GM12865 (cell line): Measurements from ENCODE around the gene TMEM184A.

Experiments
- DNase-seq: peaks from one replicate; pipeline ENCODE4 v3.0.0; 2010; ENCODE audit warnings: low read depth
- H3K4me3 ChIP-seq: 2 replicates; pipeline ENCODE4 v1.5.1; 2011; ENCODE audit warnings: mild to moderate bottlenecking, low read depth, low read length, control low read depth
- TF ChIP-seq, protein P1 (sequence below): IDR thresholded peaks from 2 replicates; pipeline ENCODE4 v1.5.1; 2011; ENCODE audit warnings: low read length, control low read depth, low read depth, inconsistent platforms; ENCODE audit not compliant: insufficient read depth; ENCODE audit errors: missing control alignments

TMEM184A gene

DNA sequence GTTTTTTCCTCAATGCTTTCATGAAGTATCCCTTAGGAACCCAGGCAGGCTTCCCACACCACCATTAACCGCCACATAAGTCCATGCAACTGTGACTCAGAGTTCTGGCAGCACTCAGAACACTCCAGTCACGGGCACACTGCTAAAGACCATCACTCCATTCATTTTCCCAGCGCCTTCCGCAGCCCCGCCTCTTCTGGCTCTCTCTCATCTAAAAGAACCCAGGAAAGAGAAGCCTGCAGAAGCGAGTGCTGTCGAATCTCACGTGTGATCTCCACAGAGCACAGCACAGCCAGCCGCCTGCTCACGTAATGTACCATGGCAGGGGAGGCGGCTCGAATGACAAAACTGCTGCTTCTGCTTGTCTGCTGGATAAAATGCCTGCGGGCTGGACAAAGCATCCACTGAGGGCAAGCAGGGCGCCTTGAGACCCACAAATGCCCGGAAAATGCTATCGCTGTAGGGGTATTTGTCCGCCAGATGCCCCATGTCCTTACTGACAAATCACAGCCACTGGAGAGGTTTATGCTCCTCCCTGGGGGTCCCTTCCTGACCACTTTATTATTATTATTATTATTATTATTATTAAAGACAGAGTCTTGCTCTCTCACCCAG, 12.0 kb upstream of the TMEM184A start:
- H3K4me3 ChIP-seq = no peak overlapping the region
- TF ChIP-seq, protein P1, sequence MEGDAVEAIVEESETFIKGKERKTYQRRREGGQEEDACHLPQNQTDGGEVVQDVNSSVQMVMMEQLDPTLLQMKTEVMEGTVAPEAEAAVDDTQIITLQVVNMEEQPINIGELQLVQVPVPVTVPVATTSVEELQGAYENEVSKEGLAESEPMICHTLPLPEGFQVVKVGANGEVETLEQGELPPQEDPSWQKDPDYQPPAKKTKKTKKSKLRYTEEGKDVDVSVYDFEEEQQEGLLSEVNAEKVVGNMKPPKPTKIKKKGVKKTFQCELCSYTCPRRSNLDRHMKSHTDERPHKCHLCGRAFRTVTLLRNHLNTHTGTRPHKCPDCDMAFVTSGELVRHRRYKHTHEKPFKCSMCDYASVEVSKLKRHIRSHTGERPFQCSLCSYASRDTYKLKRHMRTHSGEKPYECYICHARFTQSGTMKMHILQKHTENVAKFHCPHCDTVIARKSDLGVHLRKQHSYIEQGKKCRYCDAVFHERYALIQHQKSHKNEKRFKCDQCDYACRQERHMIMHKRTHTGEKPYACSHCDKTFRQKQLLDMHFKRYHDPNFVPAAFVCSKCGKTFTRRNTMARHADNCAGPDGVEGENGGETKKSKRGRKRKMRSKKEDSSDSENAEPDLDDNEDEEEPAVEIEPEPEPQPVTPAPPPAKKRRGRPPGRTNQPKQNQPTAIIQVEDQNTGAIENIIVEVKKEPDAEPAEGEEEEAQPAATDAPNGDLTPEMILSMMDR = no peak
- no peak for DNase-seq

DNA sequence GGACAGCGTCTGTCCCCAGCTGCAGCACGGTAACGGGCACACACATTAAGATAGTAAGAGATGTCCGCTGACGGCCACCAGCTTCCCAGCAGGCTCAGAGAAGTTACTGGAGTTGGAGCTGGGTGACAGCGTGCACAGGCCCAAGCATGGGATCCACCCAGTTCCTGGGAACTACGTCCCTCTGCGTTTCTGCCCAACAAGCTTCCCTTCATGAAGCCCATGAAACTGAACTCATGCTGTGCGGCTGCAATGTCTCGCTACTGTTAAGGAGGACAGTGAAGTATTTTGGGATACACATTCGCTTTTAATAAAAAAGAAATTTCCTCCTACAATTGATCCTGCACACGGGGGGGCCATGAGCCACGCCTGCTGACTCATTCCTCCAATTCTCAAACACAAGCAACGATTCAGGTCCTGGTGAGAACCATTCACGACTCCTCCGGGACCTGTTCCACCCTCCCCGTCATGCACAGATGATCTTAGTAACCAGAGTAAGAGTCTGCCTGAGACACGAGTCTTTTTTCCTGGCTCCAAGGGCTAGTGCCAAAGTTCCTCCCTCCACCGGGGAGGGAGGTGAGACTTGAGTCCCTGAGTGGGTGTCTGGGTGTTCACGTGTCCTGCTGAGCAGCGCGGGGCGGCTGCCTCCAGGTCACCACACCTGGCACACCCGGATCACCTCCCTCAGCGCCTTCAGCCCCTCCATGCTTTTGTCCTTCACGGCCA, 11.2 kb upstream of the TMEM184A start:
- no peak overlapping the region for H3K4me3 ChIP-seq
- TF ChIP-seq, protein P1 = no peak
- DNase-seq = no peak

DNA sequence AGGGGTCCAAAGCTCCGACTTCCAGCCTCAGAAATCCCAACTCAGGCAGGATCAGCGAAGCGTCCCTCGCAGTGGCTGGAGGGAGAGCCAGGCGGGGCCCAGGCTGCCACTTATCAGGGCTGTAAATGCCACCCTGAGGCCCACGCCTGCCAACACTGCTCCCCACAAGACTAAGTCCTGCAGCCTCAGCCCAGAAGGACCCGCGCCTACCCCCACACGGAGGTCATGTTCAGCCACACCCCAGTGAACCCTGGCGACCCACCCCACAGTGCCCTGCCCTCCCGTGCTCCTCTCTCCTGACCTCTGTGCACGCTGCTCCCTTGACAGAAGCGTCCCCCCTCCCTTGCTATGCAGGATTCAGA, 10.7 kb upstream of the TMEM184A start:
- no peak for DNase-seq
- no peak overlapping the region for H3K4me3 ChIP-seq
- TF ChIP-seq, protein P1 = no peak

DNA sequence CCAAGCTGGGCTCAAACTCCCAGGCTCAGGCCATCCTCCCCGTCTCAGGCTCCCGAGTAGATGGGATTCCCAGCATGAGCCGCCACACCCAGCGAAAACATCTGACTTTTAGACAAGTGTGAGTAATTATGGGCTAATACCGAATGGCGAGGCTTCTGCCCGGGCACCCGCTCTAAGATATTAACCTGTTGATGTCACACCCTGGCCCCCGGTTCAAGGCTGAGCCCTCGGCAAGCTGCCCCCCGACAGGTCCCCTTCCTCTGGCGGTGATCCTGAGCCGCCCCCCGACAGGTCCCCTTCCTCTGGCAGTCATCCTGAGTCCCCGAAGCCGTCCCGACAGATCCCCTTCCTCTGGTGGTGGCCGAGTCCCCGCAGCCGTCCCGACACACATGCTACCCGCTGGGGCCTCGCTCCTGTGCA, 8.6 kb upstream of the TMEM184A start:
- TF ChIP-seq, protein P1 = no peak
- DNase-seq = no peak
- no peak overlapping the region for H3K4me3 ChIP-seq

DNA sequence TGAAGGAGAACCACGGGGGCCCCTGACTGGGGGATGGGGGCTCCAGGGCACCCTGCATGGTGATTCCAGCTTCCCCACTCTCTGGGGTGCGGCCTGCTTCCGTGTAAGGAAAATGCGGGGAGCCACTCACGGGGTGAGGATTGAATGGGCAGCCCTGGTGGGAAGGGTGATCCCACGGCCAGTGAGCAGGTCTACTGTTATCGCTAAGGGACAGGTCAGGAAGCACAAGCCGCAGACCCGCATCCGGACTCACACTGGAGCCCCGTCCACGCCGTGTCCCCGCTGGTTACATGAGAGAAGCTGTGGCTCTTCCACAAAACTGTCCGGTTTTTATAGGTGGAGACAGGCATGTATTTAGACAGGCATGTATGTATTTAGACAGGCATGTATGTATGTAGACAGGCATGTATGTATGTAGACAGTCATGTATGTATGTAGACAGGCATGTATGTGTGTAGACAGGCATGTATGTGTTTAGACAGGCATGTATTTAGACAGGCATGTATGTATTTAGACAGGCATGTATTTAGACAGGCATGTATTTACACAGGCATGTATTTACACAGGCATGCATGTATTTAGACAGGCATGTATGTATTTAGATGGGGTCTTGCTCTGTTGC, 8.1 kb upstream of the TMEM184A start:
- TF ChIP-seq, protein P1 = no peak
- DNase-seq = no peak
- H3K4me3 ChIP-seq = no peak overlapping the region

DNA sequence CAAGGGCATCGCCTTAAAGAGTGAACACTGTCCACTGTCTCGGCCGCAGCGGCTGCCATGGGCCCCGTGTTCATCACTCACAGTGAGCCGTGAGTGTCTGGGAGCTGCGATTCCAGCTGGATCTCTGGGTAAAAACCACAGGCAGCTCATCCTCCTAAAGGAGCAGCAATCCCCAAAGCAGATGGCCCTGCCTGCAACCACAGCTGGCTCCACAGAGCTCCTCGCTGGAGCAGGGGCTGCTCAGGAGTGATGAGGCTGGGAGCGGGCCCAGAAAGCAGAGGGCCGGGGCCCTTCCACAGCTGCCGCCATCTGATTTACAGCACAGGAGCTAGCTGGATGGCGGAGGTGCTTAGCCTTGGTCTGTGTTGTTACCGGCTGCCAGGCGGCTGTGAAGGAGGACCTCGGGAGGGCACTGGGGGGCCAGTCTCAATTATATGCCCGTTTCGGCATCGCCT, 6.6 kb upstream of the TMEM184A start:
- no peak for DNase-seq
- TF ChIP-seq, protein P1 = no peak
- H3K4me3 ChIP-seq = no peak overlapping the region
